Occipital lobe (tissue), 2 donors: Measurements from ENCODE around the gene ANTXR2. TPM values are rescaled to one million over a fixed set of nuclear protein-coding genes. Genes with fewer than 3 reads are reported as not detected.

Experiments
- DNase-seq: peaks from one replicate; lab custom pipeline; 2025; lab: John Stamatoyannopoulos, UW
- total RNA-seq: library from RNA; depleted of rRNA; stranded (reverse); fragments of >200 nt; gene quantifications from one replicate; pipeline ENCODE4 v1.2.3, GENCODE V29; 2014

The ANTXR2 gene
- total RNA-seq, 1 donor from 2014 or later, result 20.1 TPM

- DNase-seq, result no peak
Observed at GRCh38 chr4:80092088-80092487, 19.1 kb upstream of the ANTXR2 start.

- no peak for DNase-seq
Observed at GRCh38 chr4:80091688-80092087, 18.7 kb upstream of the ANTXR2 start.

- no peak for DNase-seq
Observed at GRCh38 chr4:80091184-80091583, 18.2 kb upstream of the ANTXR2 start.

- no peak for DNase-seq
Observed at GRCh38 chr4:80090090-80090489, 17.1 kb upstream of the ANTXR2 start.

- DNase-seq, result no peak
Observed at GRCh38 chr4:80088471-80088870, 15.4 kb upstream of the ANTXR2 start.

- no peak for DNase-seq
Observed at GRCh38 chr4:80086296-80086695, 13.3 kb upstream of the ANTXR2 start.

- DNase-seq, result no peak
Observed at GRCh38 chr4:80085081-80085480, 12.1 kb upstream of the ANTXR2 start.

- no peak for DNase-seq
Observed at GRCh38 chr4:80082693-80083092, 9.7 kb upstream of the ANTXR2 start.

- DNase-seq, result no peak
Observed at GRCh38 chr4:80081566-80081965, 8.5 kb upstream of the ANTXR2 start.

- DNase-seq, result no peak
Observed at GRCh38 chr4:80079255-80079923, 6.4 kb upstream of the ANTXR2 start.

GRCh38 chr4:80078346-80079092, 5.5 kb upstream of the ANTXR2 start:
- no peak for DNase-seq

GRCh38 chr4:80077639-80078038, 4.6 kb upstream of the ANTXR2 start:
- DNase-seq, result no peak

- DNase-seq, result no peak
Observed at GRCh38 chr4:80076681-80077080, 3.7 kb upstream of the ANTXR2 start.

- DNase-seq, result no peak
Observed at GRCh38 chr4:80075995-80076675, 3.1 kb upstream of the ANTXR2 start.

GRCh38 chr4:80074651-80075050, 1.6 kb upstream of the ANTXR2 start:
- DNase-seq, result no peak

- no peak for DNase-seq
Observed at GRCh38 chr4:80074069-80074468, 1.0 kb upstream of the ANTXR2 start.

GRCh38 chr4:80073473-80074008, 512 bp upstream of the ANTXR2 start:
- DNase-seq, result no peak

GRCh38 chr4:80072228-80072743, 743 bp downstream of the ANTXR2 start:
- no peak for DNase-seq

- no peak for DNase-seq
Observed at GRCh38 chr4:80071604-80072227, 1.3 kb downstream of the ANTXR2 start.

GRCh38 chr4:80070880-80071603, 2.0 kb downstream of the ANTXR2 start:
- DNase-seq, result no peak
